Uterus (tissue), 4 donors: ENCODE measurements around the gene SLC9A8. TPM values are rescaled to one million over a fixed set of nuclear protein-coding genes. Genes with fewer than 3 reads are reported as not detected.

Source experiments
- DNase-seq, 2 donors: peaks; one replicate each; pipeline ENCODE4 v3.0.0-alpha.2; 2019 to 2020
- H3K27ac ChIP-seq, 2 donors: fragments of 200-600 bp; sonication (generic); 1 replicate in 1 of 2; 2 replicates in 1 of 2; pipeline ENCODE4 v1.5.1; 2016 to 2018
- H3K27me3 ChIP-seq, 2 donors: fragments of 200-600 bp; sonication (generic); one replicate each; pipeline ENCODE4 v1.5.1; 2018 to 2019; ENCODE audit warnings: control low read depth in 1 of 2
- H3K36me3 ChIP-seq, 2 donors: fragments of 200-600 bp; sonication (generic); one replicate each; pipeline ENCODE4 v1.5.1; 2019; ENCODE audit warnings: control low read depth in 1 of 2
- H3K4me1 ChIP-seq, 2 donors: fragments of 200-600 bp; sonication (generic); one replicate each; pipeline ENCODE4 v1.5.1; 2018 to 2019; ENCODE audit warnings: control low read depth in 1 of 2
- H3K4me3 ChIP-seq, 2 donors: fragments of 200-600 bp; sonication (generic); 1 replicate in 1 of 2; 2 replicates in 1 of 2; pipeline ENCODE4 v1.5.1; 2018 to 2019; ENCODE audit warnings: mild to moderate bottlenecking in 1 of 2
- H3K9me3 ChIP-seq, 2 donors: fragments of 200-600 bp; sonication (generic); one replicate each; pipeline ENCODE4 v1.5.1; 2019; ENCODE audit warnings: control low read depth in 1 of 2
- POLR2A ChIP-seq, 2 donors: fragments of 450-650 bp; IDR thresholded peaks; one replicate each; pipeline ENCODE4 v1.6.1; 2016; ENCODE audit warnings: antibody characterized with exemption in 2 of 2, mild to moderate bottlenecking in 1 of 2, moderate library complexity in 1 of 2
- intact Hi-C: fragments of 100-400 bp; cut with DNase I; formaldehyde crosslinking; loops from one replicate; pipeline ENCODE4 v1.15.1; 2023; ENCODE audit warnings: low total_unique reads
- total RNA-seq, 4 donors: library from RNA; depleted of rRNA in 3 of 4; stranded (reverse); fragments of >200 nt in 3 of 4; gene quantifications; one replicate each; pipeline versions ENCODE4 v1.1.0 to v1.2.4, GENCODE V29; 2014 to 2023
- TF ChIP-seq, protein P1 (sequence below), 4 experiments: fragments of 200-600 bp in 2 of 4; fragments of 450-650 bp in 2 of 4; sonication (generic) in 2 of 4; IDR thresholded peaks; one replicate each; pipeline ENCODE4 v1.5.1; 2016 to 2019; ENCODE audit warnings: antibody characterized with exemption in 4 of 4, mild to moderate bottlenecking in 2 of 4, moderate library complexity in 1 of 4
- donor health status: DM: yes; HTN: yes; CAD: no.

SLC9A8 gene
- total RNA-seq, 4 donors from 2014 or later: 1.3 to 12.8 (median 4.3) TPM

DNA sequence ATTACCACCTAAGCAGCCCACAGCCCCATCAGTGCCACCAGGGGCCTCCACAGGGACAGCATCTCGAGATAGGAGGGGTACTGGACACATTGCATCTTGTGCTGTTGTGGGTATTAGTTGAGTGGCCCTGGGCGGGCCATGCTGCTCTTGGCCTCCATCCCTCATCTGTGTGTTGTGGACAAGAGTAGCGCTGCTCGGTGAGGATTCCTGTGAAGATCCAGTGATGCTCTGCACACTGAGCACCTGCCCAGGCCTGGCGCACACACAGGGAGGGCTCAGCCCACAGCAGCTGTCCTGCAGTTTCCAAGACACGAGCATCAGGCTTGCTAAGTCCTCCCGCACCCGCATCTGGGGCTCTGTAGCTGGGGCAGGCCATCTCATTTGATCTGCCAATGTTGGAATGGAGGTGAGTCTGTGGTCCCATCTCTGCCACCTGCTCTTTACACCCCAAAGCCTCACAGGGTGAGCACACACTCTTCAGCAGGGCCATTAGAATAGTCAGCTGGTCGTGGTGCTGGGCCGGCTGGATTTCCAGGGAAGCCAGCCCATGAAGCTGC, 70.7 kb downstream of the SLC9A8 start:
- intact Hi-C loops: loop anchor here (10.0 kb wide), 1 partner anchor 339 kb away; no protein-coding TSS in a partner anchor
- TF ChIP-seq, protein P1, sequence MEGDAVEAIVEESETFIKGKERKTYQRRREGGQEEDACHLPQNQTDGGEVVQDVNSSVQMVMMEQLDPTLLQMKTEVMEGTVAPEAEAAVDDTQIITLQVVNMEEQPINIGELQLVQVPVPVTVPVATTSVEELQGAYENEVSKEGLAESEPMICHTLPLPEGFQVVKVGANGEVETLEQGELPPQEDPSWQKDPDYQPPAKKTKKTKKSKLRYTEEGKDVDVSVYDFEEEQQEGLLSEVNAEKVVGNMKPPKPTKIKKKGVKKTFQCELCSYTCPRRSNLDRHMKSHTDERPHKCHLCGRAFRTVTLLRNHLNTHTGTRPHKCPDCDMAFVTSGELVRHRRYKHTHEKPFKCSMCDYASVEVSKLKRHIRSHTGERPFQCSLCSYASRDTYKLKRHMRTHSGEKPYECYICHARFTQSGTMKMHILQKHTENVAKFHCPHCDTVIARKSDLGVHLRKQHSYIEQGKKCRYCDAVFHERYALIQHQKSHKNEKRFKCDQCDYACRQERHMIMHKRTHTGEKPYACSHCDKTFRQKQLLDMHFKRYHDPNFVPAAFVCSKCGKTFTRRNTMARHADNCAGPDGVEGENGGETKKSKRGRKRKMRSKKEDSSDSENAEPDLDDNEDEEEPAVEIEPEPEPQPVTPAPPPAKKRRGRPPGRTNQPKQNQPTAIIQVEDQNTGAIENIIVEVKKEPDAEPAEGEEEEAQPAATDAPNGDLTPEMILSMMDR (IDR thresholded peaks at IDR 0.05): no peak
- no peak for TF ChIP-seq POLR2A (IDR thresholded peaks at IDR 0.05)
- no peaks in the 10 kb centered on the region for H3K9me3 ChIP-seq
- DNase-seq: no peak
- H3K36me3 ChIP-seq: no peaks in the 10 kb centered on the region
- no peak overlapping the region for H3K4me3 ChIP-seq
- H3K27ac ChIP-seq: no peak overlapping the region
- H3K4me1 ChIP-seq: no peaks in the 10 kb centered on the region
- no peaks in the 10 kb centered on the region for H3K27me3 ChIP-seq

DNA sequence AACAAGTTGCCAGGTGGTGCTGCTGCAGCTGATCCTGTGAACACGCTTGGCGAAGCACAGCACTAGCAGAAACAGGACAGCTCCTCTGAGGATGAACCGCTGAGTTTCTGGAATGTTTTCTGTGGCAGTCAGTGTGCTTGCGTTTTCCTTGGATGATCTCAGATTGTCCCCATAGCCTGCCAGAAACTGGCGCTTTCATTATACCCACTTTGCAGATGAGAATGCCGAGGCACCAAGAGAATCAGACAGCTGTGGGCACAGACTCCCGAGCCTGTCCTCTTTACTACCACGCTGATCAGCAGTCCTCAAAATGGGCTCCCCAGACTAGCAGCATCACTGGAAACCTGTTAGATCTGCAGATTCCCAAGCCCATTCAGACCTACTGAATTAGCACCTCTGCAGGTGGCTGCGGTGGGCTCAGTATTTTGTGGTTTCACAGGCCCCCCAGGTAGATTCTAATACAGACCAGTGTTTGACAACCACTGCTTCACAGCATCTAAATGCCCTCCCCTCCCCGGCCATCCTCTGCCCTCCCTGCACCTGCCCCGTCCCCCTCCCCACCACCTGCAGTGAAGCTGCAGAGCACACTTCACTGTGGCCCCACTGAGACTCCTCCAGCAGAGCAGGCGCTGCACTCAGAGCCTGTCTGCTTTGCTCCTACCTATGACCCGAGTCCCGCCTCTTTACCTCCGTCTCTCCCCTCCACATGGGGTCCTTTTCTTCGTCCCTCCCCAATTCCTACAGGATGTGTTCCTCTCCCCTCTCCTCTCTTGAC, 73.1 kb downstream of the SLC9A8 start:
- intact Hi-C loops: loop anchor here (10.0 kb wide), 1 partner anchor 341 kb away; no protein-coding TSS in a partner anchor
- no peak for DNase-seq

DNA sequence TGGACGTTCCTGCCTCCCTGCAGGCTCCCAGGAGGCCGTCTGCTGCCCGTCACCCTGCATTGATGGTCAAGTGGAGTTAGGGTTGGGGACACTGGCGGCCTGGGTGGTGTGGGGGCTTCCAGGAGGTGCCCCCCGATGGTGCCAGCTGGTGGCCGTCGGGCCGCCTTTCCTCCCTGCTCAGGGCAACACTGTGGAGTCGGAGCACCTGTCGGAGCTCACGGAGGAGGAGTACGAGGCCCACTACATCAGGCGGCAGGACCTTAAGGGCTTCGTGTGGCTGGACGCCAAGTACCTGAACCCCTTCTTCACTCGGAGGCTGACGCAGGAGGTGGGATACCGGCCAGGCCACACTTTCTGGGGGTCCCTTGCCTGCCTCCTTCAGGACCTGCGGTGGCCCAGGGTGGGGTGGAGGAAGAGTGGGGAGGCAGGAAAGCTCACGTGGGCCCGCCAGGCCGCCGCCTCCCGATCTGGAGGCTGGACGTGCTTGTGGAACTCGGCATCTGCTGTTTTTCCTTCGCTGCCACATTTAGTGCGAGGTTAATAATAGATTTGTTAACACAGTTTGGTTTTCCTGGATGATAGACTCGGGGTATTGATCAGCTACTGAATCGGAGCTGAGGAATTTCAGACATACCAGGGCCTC, 74.1 kb downstream of the SLC9A8 start:
- no peaks in the 10 kb centered on the region for H3K4me1 ChIP-seq

More for the DNA sequence above, 73.1 kb downstream of the SLC9A8 start:
- H3K4me1 ChIP-seq: no peaks in the 10 kb centered on the region
- H3K27ac ChIP-seq: peak overlapping the region; percentile 64 to 70
- H3K36me3 ChIP-seq: no peaks in the 10 kb centered on the region
- no peaks in the 10 kb centered on the region for H3K9me3 ChIP-seq
- H3K4me3 ChIP-seq: no peak overlapping the region
- H3K27me3 ChIP-seq: no peaks in the 10 kb centered on the region
- TF ChIP-seq POLR2A (IDR thresholded peaks at IDR 0.05): no peak
- TF ChIP-seq, protein P1 (IDR thresholded peaks at IDR 0.05): no peak

DNA sequence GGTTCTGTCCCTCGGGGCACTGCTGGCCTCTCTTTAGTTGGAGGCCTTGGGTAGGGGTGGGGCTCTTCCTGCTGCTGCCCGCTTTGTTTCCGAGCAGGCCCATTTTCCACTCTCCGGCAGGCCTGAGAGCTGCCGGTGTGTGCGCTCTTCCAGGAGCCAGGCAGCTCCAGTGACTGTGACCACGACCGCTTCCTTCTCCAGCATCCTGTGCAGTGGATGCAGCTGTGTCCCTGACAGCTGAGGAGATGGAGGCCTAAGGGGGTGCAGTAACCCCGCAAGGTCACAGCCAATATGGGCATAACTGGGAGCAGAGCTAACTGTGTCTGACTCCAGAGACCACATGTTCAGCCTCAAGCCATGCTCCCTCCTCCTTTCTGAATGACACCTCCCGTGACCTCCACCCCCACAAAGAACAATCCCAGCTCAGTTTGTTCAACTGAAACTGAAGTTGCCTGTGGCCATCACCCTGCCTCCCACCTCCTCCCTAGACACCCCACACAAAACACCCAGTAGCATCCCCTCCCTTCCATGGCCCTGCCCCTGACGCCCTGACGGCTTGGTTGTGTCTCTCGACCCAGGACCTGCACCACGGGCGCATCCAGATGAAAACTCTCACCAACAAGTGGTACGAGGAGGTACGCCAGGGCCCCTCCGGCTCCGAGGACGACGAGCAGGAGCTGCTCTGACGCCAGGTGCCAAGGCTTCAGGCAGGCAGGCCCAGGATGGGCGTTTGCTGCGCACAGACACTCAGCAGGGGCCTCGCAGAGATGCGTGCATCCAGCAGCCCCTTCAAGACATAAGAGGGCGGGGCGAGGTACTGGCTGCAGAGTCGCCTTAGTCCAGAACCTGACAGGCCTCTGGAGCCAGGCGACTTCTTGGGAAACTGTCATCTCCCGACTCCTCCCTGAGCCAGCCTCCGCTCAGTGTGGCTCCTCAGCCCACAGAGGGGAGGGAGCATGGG, 74.9 kb downstream of the SLC9A8 start:
- no peaks in the 10 kb centered on the region for H3K9me3 ChIP-seq

More for the DNA sequence above, 74.1 kb downstream of the SLC9A8 start:
- no peaks in the 10 kb centered on the region for H3K36me3 ChIP-seq
- TF ChIP-seq POLR2A (IDR thresholded peaks at IDR 0.05): no peak
- TF ChIP-seq, protein P1 (IDR thresholded peaks at IDR 0.05): no peak
- H3K9me3 ChIP-seq: no peaks in the 10 kb centered on the region
- intact Hi-C loops: loop anchor here (10.0 kb wide), 1 partner anchor 342 kb away; no protein-coding TSS in a partner anchor
- H3K27ac ChIP-seq: peak overlapping the region; percentile 64 to 70
- no peak for DNase-seq
- H3K4me3 ChIP-seq: no peak overlapping the region
- H3K27me3 ChIP-seq: no peaks in the 10 kb centered on the region

More for the DNA sequence above, 74.9 kb downstream of the SLC9A8 start:
- H3K4me3 ChIP-seq: no peak overlapping the region
- peak overlapping the region; percentile 64 to 70 for H3K27ac ChIP-seq
- H3K27me3 ChIP-seq: no peaks in the 10 kb centered on the region
- intact Hi-C loops: loop anchor here (10.0 kb wide), 1 partner anchor 343 kb away; no protein-coding TSS in a partner anchor
- no peak for TF ChIP-seq POLR2A (IDR thresholded peaks at IDR 0.05)
- TF ChIP-seq, protein P1 (IDR thresholded peaks at IDR 0.05): no peak
- no peaks in the 10 kb centered on the region for H3K4me1 ChIP-seq
- no peak for DNase-seq
- H3K36me3 ChIP-seq: no peaks in the 10 kb centered on the region
